Smooth muscle cell (in vitro differentiated cells): ENCODE data around the gene NKX2-1. TPM values are rescaled to one million over a fixed set of nuclear protein-coding genes. Genes with fewer than 3 reads are reported as not detected.

Source experiments
- DNase-seq: peaks from one replicate; lab custom pipeline; 2025; ENCODE audit not compliant: unreplicated experiment; lab: John Stamatoyannopoulos, UW
- H2AFZ ChIP-seq: fragments of 200-600 bp; sonication (generic); 2 replicates; pipeline ENCODE4 v1.6.0; 2016; ENCODE audit warnings: antibody characterized with exemption, low read depth, mild to moderate bottlenecking
- H3F3A ChIP-seq: fragments of 200-600 bp; sonication (generic); 2 replicates; pipeline ENCODE4 v1.6.0; 2017; ENCODE audit warnings: antibody characterized with exemption, low read depth
- H3K27ac ChIP-seq: fragments of 200-600 bp; sonication (generic); 2 replicates; pipeline ENCODE4 v1.5.1; 2016; ENCODE audit warnings: low read depth, mild to moderate bottlenecking
- H3K27me3 ChIP-seq: fragments of 200-600 bp; sonication (generic); 2 replicates; pipeline ENCODE4 v1.6.1; 2016; ENCODE audit warnings: low read depth, mild to moderate bottlenecking
- H3K36me3 ChIP-seq: fragments of 200-600 bp; sonication (generic); 2 replicates; pipeline ENCODE4 v1.5.1; 2016; ENCODE audit warnings: low read depth
- H3K4me1 ChIP-seq: fragments of 200-600 bp; sonication (generic); 2 replicates; pipeline ENCODE4 v1.5.1; 2016; ENCODE audit warnings: low read depth
- H3K4me2 ChIP-seq: fragments of 200-600 bp; sonication (generic); 2 replicates; pipeline ENCODE4 v1.6.0; 2016; ENCODE audit warnings: mild to moderate bottlenecking
- H3K4me3 ChIP-seq: fragments of 200-600 bp; sonication (generic); 2 replicates; pipeline ENCODE4 v1.5.1; 2016; ENCODE audit warnings: mild to moderate bottlenecking
- H3K79me2 ChIP-seq: fragments of 200-600 bp; sonication (generic); 2 replicates; pipeline ENCODE4 v1.6.0; 2016; ENCODE audit warnings: low read depth, mild to moderate bottlenecking
- H3K9ac ChIP-seq: fragments of 200-600 bp; sonication (generic); 2 replicates; pipeline ENCODE4 v1.6.0; 2016; ENCODE audit warnings: low read depth
- H3K9me3 ChIP-seq: fragments of 200-600 bp; sonication (generic); replicated peaks from 2 replicates; pipeline ENCODE4 v1.5.1; 2016; ENCODE audit warnings: low read depth
- H4K20me1 ChIP-seq: fragments of 200-600 bp; sonication (generic); 2 replicates; pipeline ENCODE4 v1.6.0; 2016; ENCODE audit warnings: low read depth
- WGBS: methylation state at CpG from one replicate; pipeline ENCODE4 v1.1.7; 2016; ENCODE audit warnings: low lambda C conversion rate; 5-methylcytosine and 5-hydroxymethylcytosine counted together
- polyA plus RNA-seq: library from polyadenylated mRNA; unstranded; fragments of >200 nt; fragmentation: Nextera tagmentation; extraction: Ambion mirVana; gene quantifications from 2 replicates; pipeline ENCODE4 v1.2.1, GENCODE V29; 2016
- total RNA-seq: library from RNA; depleted of rRNA; stranded (reverse); fragments of >200 nt; gene quantifications from 2 replicates; pipeline ENCODE4 v1.2.3, GENCODE V29; 2014
- TF ChIP-seq, protein P1 (sequence below): fragments of 200-600 bp; sonication (generic); IDR thresholded peaks from 2 replicates; pipeline ENCODE4 v1.5.1; 2017; ENCODE audit warnings: borderline replicate concordance, mild to moderate bottlenecking, antibody characterized with exemption; ENCODE audit not compliant: insufficient read depth, poor library complexity, severe bottlenecking

NKX2-1 gene
- total and polyA plus RNA-seq, 2 experiments from 2014 or later, result not detected

DNA sequence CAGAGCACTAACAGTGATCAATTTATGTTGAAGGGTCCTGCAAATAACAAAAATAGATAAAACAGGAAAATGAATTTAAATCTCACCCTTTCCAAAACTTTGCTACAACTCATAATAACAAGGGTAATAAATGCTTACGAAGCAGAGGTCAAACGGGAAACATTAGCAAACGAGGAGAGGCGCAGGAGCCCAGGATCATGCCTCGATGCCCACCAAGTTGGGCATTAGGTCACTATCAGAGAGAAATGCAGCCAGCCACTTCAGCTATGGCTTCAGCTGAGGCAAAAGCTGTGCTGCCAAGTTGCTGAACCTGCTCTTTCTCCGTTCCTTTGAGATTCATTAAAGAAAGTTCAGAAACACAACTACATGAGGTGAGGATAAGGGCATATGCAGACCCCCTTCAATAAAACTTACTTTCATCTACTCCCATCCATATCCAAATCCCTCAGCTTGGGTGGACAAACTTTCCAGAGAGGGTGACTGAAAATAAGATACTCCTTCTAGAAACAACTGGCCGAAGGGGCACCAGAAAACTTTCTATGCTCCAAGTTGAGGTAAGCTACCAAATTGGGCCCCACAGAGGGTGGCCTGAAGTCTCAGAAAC is 7.9 kb downstream of the NKX2-1 start:
- Histone ChIP-seq H3K4me2 (no peak overlapping the region), H3K4me1 (no peaks in the 10 kb centered on the region), H3K79me2 (no peaks in the 10 kb centered on the region), H3K27me3 (peaks cover 100% of the 10 kb centered on the region), H2AFZ (no peak overlapping the region), H3F3A (no peaks in the 10 kb centered on the region), H3K9ac (no peak overlapping the region), H3K9me3 (no peaks in the 10 kb centered on the region), H3K27ac (no peak overlapping the region), H3K4me3 (no peak overlapping the region), H4K20me1 (no peaks in the 10 kb centered on the region), H3K36me3 (no peaks in the 10 kb centered on the region)
- TF ChIP-seq, protein P1, sequence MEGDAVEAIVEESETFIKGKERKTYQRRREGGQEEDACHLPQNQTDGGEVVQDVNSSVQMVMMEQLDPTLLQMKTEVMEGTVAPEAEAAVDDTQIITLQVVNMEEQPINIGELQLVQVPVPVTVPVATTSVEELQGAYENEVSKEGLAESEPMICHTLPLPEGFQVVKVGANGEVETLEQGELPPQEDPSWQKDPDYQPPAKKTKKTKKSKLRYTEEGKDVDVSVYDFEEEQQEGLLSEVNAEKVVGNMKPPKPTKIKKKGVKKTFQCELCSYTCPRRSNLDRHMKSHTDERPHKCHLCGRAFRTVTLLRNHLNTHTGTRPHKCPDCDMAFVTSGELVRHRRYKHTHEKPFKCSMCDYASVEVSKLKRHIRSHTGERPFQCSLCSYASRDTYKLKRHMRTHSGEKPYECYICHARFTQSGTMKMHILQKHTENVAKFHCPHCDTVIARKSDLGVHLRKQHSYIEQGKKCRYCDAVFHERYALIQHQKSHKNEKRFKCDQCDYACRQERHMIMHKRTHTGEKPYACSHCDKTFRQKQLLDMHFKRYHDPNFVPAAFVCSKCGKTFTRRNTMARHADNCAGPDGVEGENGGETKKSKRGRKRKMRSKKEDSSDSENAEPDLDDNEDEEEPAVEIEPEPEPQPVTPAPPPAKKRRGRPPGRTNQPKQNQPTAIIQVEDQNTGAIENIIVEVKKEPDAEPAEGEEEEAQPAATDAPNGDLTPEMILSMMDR, result no peak
- 25% methylated on average over 7 of the region's 7 CpGs for WGBS
- DNase-seq, result no peak

DNA sequence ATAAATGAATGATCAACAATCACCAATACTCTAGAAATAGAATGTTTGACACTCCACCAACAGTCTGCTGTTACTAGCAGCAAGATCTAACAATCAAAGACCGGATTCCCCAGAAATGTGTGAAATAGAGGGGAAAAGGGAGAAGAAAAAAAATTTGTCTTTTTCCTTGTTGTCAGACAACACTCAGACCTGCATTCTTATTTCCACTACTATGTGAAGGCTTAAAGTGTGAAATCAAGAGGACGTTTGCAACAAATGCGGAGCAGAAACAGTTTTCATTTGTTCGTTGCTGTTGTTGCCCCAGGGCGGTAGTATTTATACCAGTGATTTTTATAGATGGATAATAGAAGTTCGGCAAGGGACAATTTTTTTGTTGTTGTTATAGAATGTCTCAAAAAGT is 9.2 kb downstream of the NKX2-1 start:
- H3K4me3 ChIP-seq, result no peak overlapping the region
- no peaks in the 10 kb centered on the region for H3K9me3 ChIP-seq
- H4K20me1 ChIP-seq, result no peaks in the 10 kb centered on the region
- no peak overlapping the region for H3K9ac ChIP-seq
- H3K79me2 ChIP-seq, result no peaks in the 10 kb centered on the region
- TF ChIP-seq, protein P1, result no peak
- no peak for DNase-seq
- peaks cover under 1% of the 10 kb centered on the region for H3K4me1 ChIP-seq
- no peak overlapping the region for H3K27ac ChIP-seq
- H3K36me3 ChIP-seq, result no peaks in the 10 kb centered on the region
- no peak overlapping the region for H2AFZ ChIP-seq
- WGBS, result 28% methylated on average over 6 of the region's 6 CpGs
- no peaks in the 10 kb centered on the region for H3F3A ChIP-seq
- no peak overlapping the region for H3K4me2 ChIP-seq
- peaks cover 100% of the 10 kb centered on the region for H3K27me3 ChIP-seq

DNA sequence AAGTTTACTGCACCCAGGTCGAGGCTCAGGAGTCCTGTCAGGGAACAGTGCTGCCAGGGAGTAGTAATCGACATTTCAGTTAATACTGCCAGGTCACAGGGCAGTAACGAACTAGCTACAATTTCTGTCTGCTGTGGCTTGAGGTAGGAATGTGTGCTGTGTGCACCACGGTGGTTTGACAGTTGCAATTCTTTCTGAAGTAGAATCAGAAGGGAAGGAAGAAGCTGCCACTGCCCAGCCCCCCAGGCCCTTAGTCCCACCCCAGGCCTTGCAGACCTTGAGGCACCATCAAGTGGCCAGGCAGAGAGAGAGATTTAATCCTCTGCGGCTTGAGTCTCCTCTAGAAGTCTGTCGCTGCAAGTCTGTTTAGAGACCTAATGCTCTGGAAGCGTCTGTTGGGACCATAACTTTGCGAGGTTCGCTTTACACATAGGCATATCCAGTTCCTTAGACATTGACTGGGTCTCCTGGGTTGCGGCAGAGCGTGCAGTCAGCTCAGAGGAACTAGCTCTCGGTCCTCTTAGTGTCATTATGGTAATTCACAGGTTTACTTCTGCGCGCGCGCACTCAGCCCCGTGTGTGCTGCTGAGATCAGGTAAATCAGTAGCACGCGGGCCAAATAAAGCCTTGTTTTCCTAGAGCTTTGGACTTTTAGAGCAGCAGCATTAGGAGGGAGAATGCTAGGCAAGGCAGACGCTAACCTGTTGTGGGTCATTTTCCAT is 9.8 kb downstream of the NKX2-1 start:
- H4K20me1 ChIP-seq, result no peaks in the 10 kb centered on the region
- no peak for DNase-seq
- H3F3A ChIP-seq, result no peaks in the 10 kb centered on the region
- no peak overlapping the region for H3K4me3 ChIP-seq
- no peak overlapping the region for H3K9ac ChIP-seq
- TF ChIP-seq, protein P1, result no peak
- no peaks in the 10 kb centered on the region for H3K79me2 ChIP-seq
- peaks cover 7% of the 10 kb centered on the region for H3K4me1 ChIP-seq
- H2AFZ ChIP-seq, result no peak overlapping the region
- peaks cover 100% of the 10 kb centered on the region for H3K27me3 ChIP-seq
- no peaks in the 10 kb centered on the region for H3K9me3 ChIP-seq
- no peak overlapping the region for H3K27ac ChIP-seq
- no peaks in the 10 kb centered on the region for H3K36me3 ChIP-seq
- WGBS, result 3% methylated on average over 20 of the region's 20 CpGs
- H3K4me2 ChIP-seq, result no peak overlapping the region
